Left lung (tissue), 10 donors: ENCODE measurements around the gene GATB. TPM values are rescaled to one million over a fixed set of nuclear protein-coding genes. Genes with fewer than 3 reads are reported as not detected.

Experiments
- ATAC-seq: fragments of 200-7000 bp; cut with Tn5 transposase; one replicate; pipeline ENCODE4 v1.9.1; 2020; ENCODE audit warnings: moderate library complexity
- DNase-seq, 4 donors: peaks; one replicate each; pipeline ENCODE4 v3.0.0-alpha.2; 2013 to 2020
- H3K27ac ChIP-seq, 2 donors: fragments of 200-600 bp; sonication (generic) in 1 of 2; one replicate each; pipeline versions ENCODE4 v1.5.0 to v1.8.0; 2020 to 2021
- H3K27me3 ChIP-seq, 2 donors: fragments of 200-600 bp; sonication (generic) in 1 of 2; one replicate each; pipeline versions ENCODE4 v1.5.0 to v1.8.0; 2020 to 2021
- H3K36me3 ChIP-seq, 2 donors: fragments of 200-600 bp; sonication (generic) in 1 of 2; one replicate each; pipeline versions ENCODE4 v1.5.0 to v1.8.0; 2020 to 2021
- H3K4me1 ChIP-seq, 2 donors: fragments of 200-600 bp; one replicate each; pipeline ENCODE4 v1.8.0; 2021
- H3K4me3 ChIP-seq, 2 donors: fragments of 200-600 bp; sonication (generic) in 1 of 2; one replicate each; pipeline versions ENCODE4 v1.5.0 to v1.8.0; 2020 to 2021; ENCODE audit warnings: mild to moderate bottlenecking in 1 of 2
- H3K9me3 ChIP-seq, 2 donors: fragments of 200-600 bp; sonication (generic) in 1 of 2; one replicate each; pipeline versions ENCODE4 v1.5.0 to v1.8.0; 2020 to 2021
- CTCF ChIP-seq, 2 donors: fragments of 200-600 bp; sonication (generic) in 1 of 2; IDR thresholded peaks; one replicate each; pipeline versions ENCODE4 v1.5.0 to v1.8.0; 2021; ENCODE audit warnings: antibody characterized with exemption in 2 of 2
- intact Hi-C, 2 donors: fragments of 100-400 bp; cut with DNase I; formaldehyde crosslinking; loops; one replicate each; pipeline versions ENCODE4 v1.11.2 to v1.14.2; 2022
- polyA plus RNA-seq, 6 donors: library from polyadenylated mRNA; unstranded; fragments of 120-200 nt; gene quantifications; one replicate each; pipeline ENCODE4 v1.2.1, GENCODE V29; 2013; ENCODE audit not compliant: insufficient read length in 6 of 6
- total RNA-seq, 2 donors: library from RNA; stranded (reverse); fragmentation: NEBNext Ultra II Directional; extraction: Animal tissue kit (Norgen Biotek cat#: 25700); gene quantifications; one replicate each; pipeline ENCODE4 v1.2.1, GENCODE V29; 2021
- donor health status: DM: no; HTN: yes; CAD: no.
- donor health status: DM: no; HTN: no; CAD: no.

GATB gene
- total and polyA plus RNA-seq, 8 donors: 12.9 to 22.2 (median 18.8) TPM

- no peak for DNase-seq
- intact Hi-C loops: no loop called here
- TF ChIP-seq CTCF (IDR thresholded peaks at IDR 0.05): no peak
- no peaks in the 10 kb centered on the region for H3K27me3 ChIP-seq
- no peaks in the 10 kb centered on the region for H3K4me1 ChIP-seq
- ATAC-seq: no peak
- no peaks in the 10 kb centered on the region for H3K9me3 ChIP-seq
- H3K4me3 ChIP-seq: no peak overlapping the region
- no peak overlapping the region for H3K27ac ChIP-seq
- no peaks in the 10 kb centered on the region for H3K36me3 ChIP-seq
Observed at GRCh38 chr4:151640381-151640780, 120.4 kb downstream of the GATB start.

DNA sequence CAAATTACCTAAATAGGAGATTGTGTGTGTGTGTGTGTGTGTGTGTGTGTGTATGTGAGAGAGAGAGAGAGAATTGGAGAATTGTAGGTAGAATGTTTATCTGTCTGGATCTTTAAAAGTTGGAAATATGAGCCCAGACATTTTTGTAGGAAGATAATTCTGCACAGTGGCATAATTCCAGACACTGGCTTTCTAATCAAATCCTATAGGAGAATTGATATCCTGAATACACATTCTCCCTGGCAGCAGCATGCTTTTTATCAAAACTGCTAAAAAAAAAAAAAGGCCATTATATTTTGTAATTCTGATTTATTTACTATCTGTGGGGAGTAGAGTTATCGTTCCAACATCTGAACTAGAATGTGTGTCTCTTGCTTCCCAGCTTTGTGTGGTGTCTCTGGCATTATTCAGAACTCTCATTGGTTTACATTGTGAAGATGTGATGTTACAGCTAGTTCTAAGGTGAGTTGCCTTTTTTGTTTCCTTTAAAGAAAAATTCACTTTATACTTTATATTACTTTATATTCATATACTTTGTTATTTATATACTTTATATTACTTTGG is 122.4 kb downstream of the GATB start:
- Histone ChIP-seq H3K4me1 (no peaks in the 10 kb centered on the region), H3K27me3 (no peaks in the 10 kb centered on the region), H3K4me3 (no peak overlapping the region), H3K27ac (no peak overlapping the region), H3K9me3 (no peaks in the 10 kb centered on the region), H3K36me3 (no peaks in the 10 kb centered on the region)
- no peak for DNase-seq
- ATAC-seq: no peak
- intact Hi-C loops: no loop called here
- TF ChIP-seq CTCF (IDR thresholded peaks at IDR 0.05): no peak

DNA sequence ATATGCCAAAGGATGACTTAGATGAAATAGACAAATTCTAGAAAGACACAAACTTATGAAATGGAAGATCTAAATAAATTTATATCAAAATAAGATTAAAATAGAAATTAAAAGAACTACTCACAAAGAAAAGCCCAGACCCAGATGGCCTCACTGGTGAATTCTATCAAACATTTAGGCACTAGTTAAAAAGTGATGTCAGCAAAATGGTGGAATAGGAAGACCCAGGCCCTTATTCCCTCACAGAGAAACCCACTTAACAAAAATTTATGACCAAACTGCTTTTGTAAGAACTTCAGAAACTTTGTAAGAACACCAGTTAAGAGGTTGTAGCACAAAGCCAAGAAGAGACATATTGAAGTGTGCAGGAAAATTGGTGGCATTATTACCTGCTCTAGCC is 129.5 kb downstream of the GATB start:
- ATAC-seq (no peak), DNase-seq (no peak)
- no peaks in the 10 kb centered on the region for H3K9me3 ChIP-seq
- H3K27me3 ChIP-seq: no peaks in the 10 kb centered on the region
- H3K4me3 ChIP-seq: no peak overlapping the region
- intact Hi-C loops: no loop called here
- H3K36me3 ChIP-seq: no peaks in the 10 kb centered on the region
- no peaks in the 10 kb centered on the region for H3K4me1 ChIP-seq
- H3K27ac ChIP-seq: no peak overlapping the region
- TF ChIP-seq CTCF (IDR thresholded peaks at IDR 0.05): no peak

DNA sequence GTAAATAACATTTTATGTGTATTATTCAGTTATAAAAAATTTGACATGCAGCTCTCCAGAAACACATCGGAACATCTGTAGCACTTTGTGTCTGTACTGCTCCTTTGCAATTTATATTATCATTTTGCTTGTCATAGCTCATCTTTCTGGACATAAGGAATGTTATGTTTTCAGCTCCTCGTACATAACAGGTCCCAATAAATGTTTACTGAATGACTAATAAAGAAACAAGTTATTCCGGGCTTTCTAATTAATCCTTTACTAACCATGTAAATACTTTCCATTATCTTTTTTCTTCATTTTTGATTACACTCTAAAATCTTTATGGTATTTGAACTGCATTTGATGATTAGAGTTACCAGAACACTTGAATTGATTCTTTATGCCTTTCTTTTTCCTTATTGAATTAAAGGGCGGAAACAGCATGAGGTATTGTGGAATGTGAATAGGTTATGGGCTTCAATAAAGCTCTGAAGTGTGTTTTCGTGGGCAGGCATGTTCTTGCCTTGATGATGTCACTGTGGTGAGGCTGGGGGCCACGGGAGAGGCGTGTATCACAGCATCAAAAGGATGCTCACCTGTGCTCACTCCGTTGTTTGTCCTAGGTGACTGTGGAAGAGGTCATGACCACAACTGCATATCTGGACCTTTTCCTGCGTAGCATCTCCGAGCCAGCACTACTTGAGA is 131.6 kb downstream of the GATB start:
- Histone ChIP-seq H3K9me3 (no peaks in the 10 kb centered on the region), H3K4me1 (no peaks in the 10 kb centered on the region), H3K4me3 (no peak overlapping the region), H3K27me3 (no peaks in the 10 kb centered on the region), H3K27ac (no peak overlapping the region), H3K36me3 (no peaks in the 10 kb centered on the region)
- intact Hi-C loops: no loop called here
- ATAC-seq (no peak), DNase-seq (no peak)
- TF ChIP-seq CTCF (IDR thresholded peaks at IDR 0.05): no peak

DNA sequence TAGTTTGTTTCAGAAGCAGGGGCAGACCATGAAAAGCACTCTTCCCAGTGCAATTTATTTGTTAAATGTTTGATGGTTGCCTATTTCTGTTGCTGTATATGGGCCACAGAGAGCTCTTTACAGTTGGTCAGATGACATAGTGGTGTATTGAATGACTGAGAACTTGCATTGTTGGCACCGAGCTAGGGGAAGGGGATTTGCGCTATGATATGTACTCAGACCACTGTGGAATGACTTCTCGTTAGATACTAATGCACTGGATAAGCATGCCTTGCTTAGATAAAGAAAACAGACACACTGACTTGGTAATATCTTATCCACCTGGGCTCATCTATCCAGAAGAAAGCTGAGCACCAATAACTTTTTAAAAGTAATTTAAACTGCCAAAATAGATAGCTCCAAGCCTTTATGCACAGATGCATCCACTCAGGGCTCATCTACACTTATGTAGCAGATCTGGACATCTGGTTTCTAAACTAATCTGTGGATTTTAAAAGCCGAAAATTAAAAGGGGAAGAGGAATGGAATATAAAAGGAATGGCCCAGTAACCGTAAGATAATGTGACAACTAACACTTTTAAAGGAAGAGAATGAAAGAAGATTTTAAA is 132.7 kb downstream of the GATB start:
- H3K27ac ChIP-seq: no peak overlapping the region
- ATAC-seq (no peak), DNase-seq (no peak)
- TF ChIP-seq CTCF (IDR thresholded peaks at IDR 0.05): no peak
- no peaks in the 10 kb centered on the region for H3K27me3 ChIP-seq
- no peak overlapping the region for H3K4me3 ChIP-seq
- no peaks in the 10 kb centered on the region for H3K36me3 ChIP-seq
- intact Hi-C loops: no loop called here
- H3K9me3 ChIP-seq: no peaks in the 10 kb centered on the region
- H3K4me1 ChIP-seq: no peaks in the 10 kb centered on the region
